GM08714 (cell line): Measurements from ENCODE around the gene KIAA0753.

Experiments used
- H3K4me3 ChIP-seq: fragments of 200-500 bp; sonication (Bioruptor generic); 2 replicates; pipeline ENCODE4 v1.5.1; 2014; ENCODE audit warnings: mild to moderate bottlenecking, low read length, inconsistent platforms
- ZNF274 ChIP-seq: IDR thresholded peaks from 2 replicates; pipeline ENCODE4 v1.6.1; 2012; ENCODE audit warnings: mild to moderate bottlenecking, low read depth, low read length

Gene KIAA0753

GRCh38 chr17:6568184-6568758 lies 72.2 kb downstream of the KIAA0753 start:
- no peak for TF ChIP-seq ZNF274

GRCh38 chr17:6567528-6568183 lies 72.9 kb downstream of the KIAA0753 start:
- no peak for TF ChIP-seq ZNF274
- no peak overlapping the region for H3K4me3 ChIP-seq

More at GRCh38 chr17:6568184-6568758, 72.2 kb downstream of the KIAA0753 start:
- no peak overlapping the region for H3K4me3 ChIP-seq

GRCh38 chr17:6561446-6561845 lies 79.1 kb downstream of the KIAA0753 start:
- TF ChIP-seq ZNF274 = no peak
- no peak overlapping the region for H3K4me3 ChIP-seq

DNA sequence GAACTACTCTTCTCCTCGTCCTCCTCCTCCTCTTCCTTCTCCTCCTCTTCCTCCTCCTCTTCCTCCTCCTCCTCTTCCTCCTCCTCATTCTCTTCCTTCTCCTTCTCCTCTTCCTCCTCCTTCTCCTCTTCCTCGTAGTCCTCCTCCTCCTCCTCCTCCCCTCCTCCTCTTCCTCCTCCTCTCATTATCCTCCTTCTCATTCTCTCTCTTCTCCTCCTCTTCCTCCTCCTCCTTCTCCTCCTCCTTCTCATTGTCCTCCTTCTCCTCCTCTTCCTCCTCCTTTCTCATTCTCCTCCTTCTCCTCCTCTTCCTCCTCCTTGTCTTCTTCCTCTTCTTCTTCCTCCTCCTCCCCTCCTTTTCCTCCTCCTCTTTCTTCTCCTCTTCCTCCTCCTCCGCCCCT lies 80.0 kb downstream of the KIAA0753 start:
- H3K4me3 ChIP-seq = no peak overlapping the region
- no peak for TF ChIP-seq ZNF274

DNA sequence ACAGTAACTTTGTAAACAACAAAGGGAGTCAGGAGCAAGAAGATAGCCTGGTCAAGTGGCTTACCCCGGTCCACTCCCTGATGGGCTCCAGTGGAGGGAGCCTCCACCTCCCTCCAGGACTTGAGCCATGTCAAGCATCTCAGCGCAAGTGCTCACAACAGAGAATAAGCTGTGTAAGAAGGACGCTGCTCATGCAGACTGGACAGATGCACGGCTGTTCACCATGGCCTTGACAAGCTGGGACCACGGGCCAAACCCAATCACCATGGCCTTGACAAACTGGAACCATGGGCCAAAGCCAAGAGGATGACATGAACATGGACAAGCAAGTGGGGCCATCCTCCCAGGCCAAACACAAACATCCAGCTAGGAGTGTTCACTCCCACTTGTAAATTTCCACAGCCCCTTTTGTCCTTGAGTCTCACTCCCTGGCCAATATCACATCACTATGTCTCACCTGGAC lies 80.7 kb downstream of the KIAA0753 start:
- no peak overlapping the region for H3K4me3 ChIP-seq
- no peak for TF ChIP-seq ZNF274

DNA sequence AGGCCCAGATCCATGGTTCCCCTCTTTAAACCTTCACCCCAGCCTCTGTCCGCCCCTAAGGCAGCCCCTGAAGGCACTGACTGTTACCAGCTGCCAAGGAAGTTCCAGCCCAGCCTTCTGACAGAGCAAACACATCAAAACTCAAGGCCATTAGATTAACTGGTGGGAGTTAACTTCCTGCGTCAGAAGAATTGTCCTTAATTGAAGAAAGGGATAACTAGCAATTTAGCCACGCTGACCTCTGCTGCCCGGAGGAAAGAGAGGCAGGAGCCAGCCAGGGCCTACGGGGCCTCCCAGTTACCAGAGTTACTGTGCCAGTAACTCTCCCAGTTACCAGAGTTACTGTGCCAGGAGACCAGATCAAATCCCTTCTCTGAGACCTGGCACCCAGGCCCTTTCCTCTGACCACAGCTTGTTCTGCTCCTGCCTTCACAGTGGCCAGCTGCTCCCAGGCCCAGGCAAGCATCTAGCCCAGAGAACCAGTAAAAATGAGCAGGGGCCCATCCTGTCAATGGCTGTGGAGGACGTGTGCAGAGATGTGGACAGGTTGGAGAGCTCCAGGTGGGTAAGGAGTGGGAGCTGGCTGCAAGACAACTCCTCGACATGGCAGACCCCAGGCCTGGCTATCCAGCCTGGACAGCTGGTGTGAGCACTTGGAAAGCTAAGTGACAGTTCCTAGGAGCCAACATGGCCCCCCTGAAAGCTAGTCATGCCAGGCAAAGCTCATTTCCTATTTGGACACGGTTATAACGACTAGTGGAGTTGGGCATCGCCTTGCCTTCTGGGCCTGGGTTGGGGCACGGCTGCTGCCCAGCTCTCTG lies 81.4 kb downstream of the KIAA0753 start:
- no peak for TF ChIP-seq ZNF274
- H3K4me3 ChIP-seq = no peak overlapping the region

DNA sequence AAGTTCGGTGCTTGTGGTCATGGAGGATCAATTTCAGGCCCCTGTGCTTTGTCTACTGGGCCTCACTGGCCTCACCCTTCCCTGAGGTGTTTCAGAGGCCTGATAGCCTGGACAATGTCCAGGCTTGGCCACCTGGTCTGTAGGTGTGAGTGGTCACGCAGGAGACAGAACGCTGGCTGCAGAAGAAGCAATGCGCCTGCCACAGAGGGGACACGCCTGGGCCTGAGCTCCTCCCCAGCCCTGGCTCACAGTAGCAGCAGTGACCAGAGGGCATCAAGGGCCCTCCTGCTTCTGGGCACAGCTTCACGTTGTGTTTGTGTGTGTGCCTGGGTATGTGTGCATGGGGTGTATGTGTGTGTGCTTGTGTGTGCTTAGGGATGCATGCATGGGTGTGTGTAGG lies 82.2 kb downstream of the KIAA0753 start:
- TF ChIP-seq ZNF274 = no peak
- H3K4me3 ChIP-seq = no peak overlapping the region

GRCh38 chr17:6557040-6557438 lies 83.5 kb downstream of the KIAA0753 start:
- TF ChIP-seq ZNF274 = no peak
- no peak overlapping the region for H3K4me3 ChIP-seq

DNA sequence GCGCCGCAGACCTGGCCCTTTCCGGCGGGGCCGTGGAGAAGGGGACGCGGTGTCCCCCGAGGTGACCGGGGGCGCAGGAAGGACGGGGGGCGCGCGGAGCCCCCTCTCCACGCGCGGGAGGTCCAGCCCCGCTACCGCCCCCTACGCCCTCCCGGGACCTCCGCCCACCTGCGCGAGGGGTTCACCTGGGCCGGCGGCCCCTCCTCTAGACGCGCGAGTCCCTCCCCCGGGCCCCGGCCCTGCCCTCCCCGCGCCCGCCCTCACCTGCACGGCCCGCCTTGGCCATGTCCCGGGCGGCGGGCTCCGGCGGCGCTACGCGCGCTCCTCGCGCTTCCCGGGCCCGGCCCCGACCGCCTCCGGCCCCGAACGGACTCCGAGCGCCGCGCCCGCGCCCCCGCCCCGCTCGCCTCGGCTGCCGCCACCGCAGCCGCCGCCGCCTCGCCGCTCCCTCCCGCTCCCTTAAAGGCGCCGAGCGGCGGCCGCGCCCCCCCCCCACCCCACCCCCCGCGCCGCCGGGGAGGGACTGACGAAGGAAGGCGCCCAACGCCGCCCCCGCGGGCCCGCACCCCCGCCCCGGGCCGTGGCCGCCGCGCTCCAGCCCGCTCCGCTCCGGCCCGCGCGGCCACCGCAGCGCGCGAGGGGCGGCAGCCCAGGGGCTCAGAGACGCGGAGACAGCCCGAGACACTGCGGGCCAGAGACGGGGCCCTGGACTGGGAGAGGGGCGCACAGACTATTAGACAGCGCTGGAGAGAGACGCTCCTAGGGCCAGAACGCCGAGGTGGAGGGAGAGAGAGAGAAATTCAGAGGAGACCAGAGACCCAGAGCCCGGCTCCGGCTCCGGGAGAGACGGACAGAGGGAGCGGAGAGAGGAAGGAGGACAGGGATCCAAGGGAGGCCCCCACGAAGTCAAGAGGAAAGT lies 84.1 kb downstream of the KIAA0753 start, which contains the start of gene PITPNM3:
TSS of gene PITPNM3 (minus strand) at position 435 of the 919 bp plus-strand sequence. CDS start at position 286, 149 bp downstream.
- TF ChIP-seq ZNF274 = no peak
- H3K4me3 ChIP-seq = no peak within 1 kb of the TSS

GRCh38 chr17:6555331-6556120 lies 85.0 kb downstream of the KIAA0753 start:
- H3K4me3 ChIP-seq = no peak overlapping the region
- TF ChIP-seq ZNF274 = no peak

GRCh38 chr17:6554871-6555330 lies 85.6 kb downstream of the KIAA0753 start:
- no peak for TF ChIP-seq ZNF274
- no peak overlapping the region for H3K4me3 ChIP-seq

DNA sequence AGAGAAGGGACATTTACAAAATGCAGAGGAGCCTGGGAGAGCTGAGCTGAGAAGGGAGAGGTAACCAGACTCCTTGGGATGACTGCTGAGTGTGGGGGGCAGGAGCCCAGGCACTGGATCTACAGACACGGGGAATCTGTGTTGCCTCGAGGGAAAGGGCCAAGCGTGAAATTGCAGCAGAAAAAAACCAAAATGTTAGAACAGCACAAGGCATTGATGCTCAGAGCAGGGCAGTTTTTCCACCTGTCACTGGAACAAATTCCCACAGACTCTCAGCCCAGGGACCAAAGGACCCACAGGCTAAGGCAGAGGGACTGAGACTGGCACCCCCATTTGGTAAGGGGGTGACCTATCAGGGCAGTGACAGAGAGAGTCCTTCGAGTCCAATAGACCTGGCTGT lies 86.2 kb downstream of the KIAA0753 start:
- TF ChIP-seq ZNF274 = no peak
- no peak overlapping the region for H3K4me3 ChIP-seq
